Measurements from ENCODE around the gene MAL.
"Not testable (repeated sequence)": the region's sequence is repeated elsewhere in the genome, so short reads cannot be mapped to it uniquely, and the experiment has no call there.

The MAL gene

DNA sequence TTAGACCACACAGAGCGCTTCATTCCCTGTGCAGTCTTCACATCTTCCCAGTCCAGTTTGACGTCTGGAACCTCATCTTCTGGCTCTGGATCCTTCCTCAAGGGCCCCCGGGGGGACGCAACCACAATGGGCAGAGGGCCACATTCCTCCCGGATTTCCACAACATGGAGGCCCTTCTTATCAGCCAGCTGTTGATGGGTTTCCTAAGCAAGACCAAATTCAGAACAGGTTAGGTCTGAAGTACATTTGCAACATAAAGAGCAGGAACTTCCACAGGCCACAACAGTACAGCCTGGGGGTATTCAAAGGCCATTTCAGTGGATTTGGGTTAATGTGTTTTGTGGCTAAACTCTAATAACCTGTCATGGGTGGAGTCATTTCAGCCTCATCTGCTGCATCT, 61.9 kb downstream of the MAL start:
- no peak for DNase-seq

DNA sequence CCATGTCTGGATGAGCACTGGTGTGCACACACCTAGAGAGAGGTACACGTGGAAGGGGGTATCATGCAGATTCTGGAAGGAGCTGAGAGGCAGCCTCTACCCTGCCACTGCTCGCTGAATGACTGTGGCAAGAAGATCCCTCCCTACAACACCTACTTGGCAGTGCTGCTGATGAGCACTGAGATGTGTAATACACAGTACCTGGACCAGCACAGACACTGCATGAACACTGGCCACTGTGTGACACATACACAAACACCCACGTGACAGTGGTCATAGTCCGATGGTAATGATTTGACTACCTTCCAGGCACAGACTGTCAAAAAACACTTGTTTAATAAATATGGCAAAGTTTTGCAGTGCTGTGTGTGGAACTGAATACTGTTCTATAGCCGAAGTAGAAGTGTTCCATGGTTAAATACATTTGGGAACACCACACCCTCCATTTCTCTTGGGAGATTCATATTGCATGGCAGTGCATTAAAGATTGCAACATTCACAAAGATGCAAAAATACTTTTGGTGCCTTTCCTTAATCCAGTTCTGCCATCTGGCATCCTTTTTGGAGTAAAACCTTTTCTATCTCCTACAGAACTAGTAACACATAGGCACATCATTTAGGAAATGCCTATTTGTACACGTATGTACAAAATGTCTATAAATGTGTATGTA, 66.5 kb downstream of the MAL start:
- DNase-seq: no peak

DNA sequence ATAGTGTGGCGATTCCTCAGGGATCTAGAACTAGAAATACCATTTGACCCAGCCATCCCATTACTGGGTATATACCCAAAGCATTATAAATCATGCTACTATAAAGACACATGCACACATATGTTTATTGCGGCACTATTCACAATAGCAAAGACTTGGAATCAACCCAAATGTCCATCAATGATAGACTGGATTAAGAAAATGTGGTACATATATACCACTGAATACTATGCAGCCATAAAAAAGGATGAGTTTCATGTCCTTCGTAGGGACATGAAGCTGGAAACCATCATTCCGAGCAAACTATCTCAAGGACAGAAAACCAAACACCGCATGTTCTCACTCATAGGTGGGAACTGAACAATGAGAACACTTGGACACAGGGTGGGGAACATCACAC, 72.8 kb downstream of the MAL start:
- DNase-seq: not testable (repeated sequence)

DNA sequence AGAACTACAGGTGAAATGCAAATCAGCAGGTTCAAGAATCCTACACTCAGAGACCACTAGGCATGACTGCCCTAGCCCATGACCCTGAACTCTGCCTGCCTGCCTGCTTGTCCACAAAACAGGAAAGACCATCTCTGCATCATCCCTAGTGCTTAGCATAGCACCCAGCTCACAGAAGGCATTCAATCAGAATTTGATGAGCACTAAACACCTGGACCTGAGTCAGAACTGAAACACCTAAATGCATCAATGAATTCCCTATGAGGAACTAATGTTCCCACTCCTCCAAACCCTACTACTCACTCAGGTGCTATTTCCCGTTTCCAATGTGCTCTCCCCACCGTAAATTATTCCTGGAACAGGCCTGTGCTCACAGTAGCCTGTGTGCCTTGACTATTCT, 74.4 kb downstream of the MAL start:
- no peak for DNase-seq
